Endodermal cell (in vitro differentiated cells): Measurements from ENCODE around the gene NCAN. TPM values are rescaled to one million over a fixed set of nuclear protein-coding genes. Genes with fewer than 3 reads are reported as not detected.

Source experiments
- DNase-seq: peaks from one replicate; pipeline ENCODE4 v3.0.0-alpha.2; 2017
- H3K27ac ChIP-seq: 2 replicates; pipeline ENCODE4 v1.5.1; 2013; ENCODE audit warnings: mild to moderate bottlenecking, low read depth, low read length, moderate library complexity
- H3K27me3 ChIP-seq: 2 replicates; pipeline ENCODE4 v1.6.1; 2013; ENCODE audit warnings: mild to moderate bottlenecking, low read length, moderate library complexity; ENCODE audit not compliant: insufficient read depth, control insufficient read depth, poor library complexity, severe bottlenecking
- H3K36me3 ChIP-seq: 2 replicates; pipeline ENCODE4 v1.7.0; 2013; ENCODE audit warnings: mild to moderate bottlenecking, low read length, moderate library complexity; ENCODE audit not compliant: control insufficient read depth, insufficient read depth
- H3K4me1 ChIP-seq: one replicate; pipeline ENCODE4 v1.7.0; 2013; ENCODE audit warnings: low read length; ENCODE audit not compliant: control insufficient read depth, insufficient read depth
- H3K4me3 ChIP-seq: 2 replicates; pipeline ENCODE4 v1.5.1; 2013; ENCODE audit warnings: mild to moderate bottlenecking, low read length, moderate library complexity
- H3K9ac ChIP-seq: 2 replicates; pipeline ENCODE4 v1.6.1; 2013; ENCODE audit warnings: mild to moderate bottlenecking, low read length, moderate library complexity; ENCODE audit not compliant: poor library complexity, severe bottlenecking; ENCODE audit errors: extremely low read depth
- H3K9me3 ChIP-seq: 2 replicates; pipeline ENCODE4 v1.6.1; 2013; ENCODE audit warnings: mild to moderate bottlenecking, low read length, moderate library complexity; ENCODE audit not compliant: control insufficient read depth
- H3K27ac Mint-ChIP-seq: 2 replicates; pipeline ENCODE4 v1.8.0; 2020; ENCODE audit warnings: mixed read lengths
- H3K27me3 Mint-ChIP-seq: 2 replicates; pipeline ENCODE4 v1.8.0; 2021; ENCODE audit warnings: mild to moderate bottlenecking, mixed read lengths; ENCODE audit not compliant: insufficient read depth
- H3K36me3 Mint-ChIP-seq: 2 replicates; pipeline ENCODE4 v1.8.0; 2020; ENCODE audit warnings: low read depth, mixed read lengths
- H3K4me1 Mint-ChIP-seq: 2 replicates; pipeline ENCODE4 v1.8.0; 2020; ENCODE audit warnings: mixed read lengths
- H3K4me3 Mint-ChIP-seq: 2 replicates; pipeline ENCODE4 v1.8.0; 2020; ENCODE audit warnings: mild to moderate bottlenecking, moderate library complexity, mixed read lengths
- H3K9me3 Mint-ChIP-seq: 2 replicates; pipeline ENCODE4 v1.8.0; 2020; ENCODE audit warnings: mild to moderate bottlenecking, mixed read lengths
- WGBS, 2 experiments: methylation state at CpG; one replicate each; pipeline versions ENCODE4 v1.1.5 to v1.1.7; 2013; ENCODE audit warnings: missing lambda C conversion rate in 2 of 2, mixed read lengths in 1 of 2; ENCODE audit not compliant: insufficient coverage in 1 of 2, insufficient read length in 1 of 2; 5-methylcytosine and 5-hydroxymethylcytosine counted together
- total RNA-seq, 2 donors: library from RNA; stranded (reverse); fragmentation: NEBNext Ultra II Directional in 1 of 2; extraction: Animal tissue kit (Norgen Biotek cat#: 25700) in 1 of 2; gene quantifications; 2 replicates in 1 of 2; 3 replicates in 1 of 2; pipeline ENCODE4 v1.2.1, GENCODE V29; 2021
- TF ChIP-seq, protein P1 (sequence below): fragments of 200-600 bp; sonication (generic); conservative IDR thresholded peaks from 2 replicates; pipeline ENCODE4 v1.5.0; 2021; ENCODE audit warnings: antibody characterized with exemption, mild to moderate bottlenecking

The NCAN gene
- total RNA-seq, 2 donors from 2014 or later: 0.77 to 4.2 TPM

DNA sequence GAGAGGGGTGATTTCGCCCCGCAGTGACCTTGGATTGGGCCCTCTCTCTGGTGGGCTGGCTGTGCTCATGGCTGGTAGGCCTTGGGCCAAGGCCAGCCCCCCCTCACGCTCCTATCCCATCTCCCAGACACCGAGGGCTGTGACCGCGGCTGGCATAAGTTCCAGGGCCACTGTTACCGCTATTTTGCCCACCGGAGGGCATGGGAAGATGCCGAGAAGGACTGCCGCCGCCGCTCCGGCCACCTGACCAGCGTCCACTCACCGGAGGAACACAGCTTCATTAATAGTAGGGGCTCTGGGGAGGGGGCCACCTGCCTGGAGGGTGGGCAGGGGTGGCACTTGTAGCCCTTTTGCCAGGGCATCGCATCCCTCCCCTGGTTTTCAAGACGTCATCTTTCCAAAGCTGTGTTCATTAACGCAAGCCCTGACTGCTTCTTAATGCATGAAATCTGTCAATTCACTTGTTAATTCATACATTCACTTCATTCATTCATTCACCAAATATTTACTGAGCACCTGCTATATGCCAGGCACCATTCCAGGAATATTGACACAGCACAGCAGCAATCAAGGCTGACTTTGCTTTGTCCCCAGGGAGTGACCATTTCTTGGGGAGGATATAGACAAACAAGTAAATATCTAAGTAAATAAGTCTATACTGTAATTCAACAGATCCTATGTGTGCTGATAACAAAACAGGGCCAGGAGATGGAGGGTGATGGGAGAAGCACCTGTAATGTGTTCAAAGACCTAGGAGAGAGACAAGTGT lies 26.6 kb downstream of the NCAN start:
- TF ChIP-seq, protein P1, sequence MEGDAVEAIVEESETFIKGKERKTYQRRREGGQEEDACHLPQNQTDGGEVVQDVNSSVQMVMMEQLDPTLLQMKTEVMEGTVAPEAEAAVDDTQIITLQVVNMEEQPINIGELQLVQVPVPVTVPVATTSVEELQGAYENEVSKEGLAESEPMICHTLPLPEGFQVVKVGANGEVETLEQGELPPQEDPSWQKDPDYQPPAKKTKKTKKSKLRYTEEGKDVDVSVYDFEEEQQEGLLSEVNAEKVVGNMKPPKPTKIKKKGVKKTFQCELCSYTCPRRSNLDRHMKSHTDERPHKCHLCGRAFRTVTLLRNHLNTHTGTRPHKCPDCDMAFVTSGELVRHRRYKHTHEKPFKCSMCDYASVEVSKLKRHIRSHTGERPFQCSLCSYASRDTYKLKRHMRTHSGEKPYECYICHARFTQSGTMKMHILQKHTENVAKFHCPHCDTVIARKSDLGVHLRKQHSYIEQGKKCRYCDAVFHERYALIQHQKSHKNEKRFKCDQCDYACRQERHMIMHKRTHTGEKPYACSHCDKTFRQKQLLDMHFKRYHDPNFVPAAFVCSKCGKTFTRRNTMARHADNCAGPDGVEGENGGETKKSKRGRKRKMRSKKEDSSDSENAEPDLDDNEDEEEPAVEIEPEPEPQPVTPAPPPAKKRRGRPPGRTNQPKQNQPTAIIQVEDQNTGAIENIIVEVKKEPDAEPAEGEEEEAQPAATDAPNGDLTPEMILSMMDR: no peak
- no peak for DNase-seq
- H3K9me3 Mint-ChIP-seq: peaks cover 26% of the 10 kb centered on the region
- no peak overlapping the region for H3K27ac Mint-ChIP-seq
- H3K4me1 Mint-ChIP-seq: no peaks in the 10 kb centered on the region
- Histone ChIP-seq H3K4me3 (no peak overlapping the region), H3K9ac (no peak overlapping the region), H3K9me3 (peaks cover 19% of the 10 kb centered on the region), H3K36me3 (no peaks in the 10 kb centered on the region), H3K27me3 (no peaks in the 10 kb centered on the region), H3K27ac (no peak overlapping the region), H3K4me1 (no peaks in the 10 kb centered on the region)
- H3K4me3 Mint-ChIP-seq: no peak overlapping the region
- H3K27me3 Mint-ChIP-seq: peaks cover 37% of the 10 kb centered on the region
- H3K36me3 Mint-ChIP-seq: no peaks in the 10 kb centered on the region
- WGBS, 2 experiments: 83 to 90% methylated on average over 5 to 18 of the region's 18 CpGs

DNA sequence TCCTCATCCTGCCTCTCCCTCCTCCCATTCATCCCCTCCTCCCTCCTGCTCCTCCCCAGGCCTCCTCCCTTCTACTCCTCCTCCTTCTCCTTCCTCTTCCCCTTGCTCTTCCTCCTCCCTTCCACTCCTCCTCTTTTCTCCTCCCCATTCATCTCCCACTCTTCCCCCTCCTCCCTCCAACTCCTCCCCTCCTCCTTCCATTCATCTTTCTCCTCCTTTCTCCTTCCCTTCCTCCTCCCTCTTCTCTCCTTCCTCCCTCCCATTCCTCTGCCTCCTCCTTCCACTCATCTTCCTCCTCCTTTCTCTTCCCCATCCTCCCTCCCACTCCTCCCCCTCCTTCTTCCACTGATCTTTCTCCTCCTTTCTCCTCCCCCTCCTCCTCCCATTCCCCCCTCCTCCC lies 27.9 kb downstream of the NCAN start:
- TF ChIP-seq, protein P1: no peak

DNA sequence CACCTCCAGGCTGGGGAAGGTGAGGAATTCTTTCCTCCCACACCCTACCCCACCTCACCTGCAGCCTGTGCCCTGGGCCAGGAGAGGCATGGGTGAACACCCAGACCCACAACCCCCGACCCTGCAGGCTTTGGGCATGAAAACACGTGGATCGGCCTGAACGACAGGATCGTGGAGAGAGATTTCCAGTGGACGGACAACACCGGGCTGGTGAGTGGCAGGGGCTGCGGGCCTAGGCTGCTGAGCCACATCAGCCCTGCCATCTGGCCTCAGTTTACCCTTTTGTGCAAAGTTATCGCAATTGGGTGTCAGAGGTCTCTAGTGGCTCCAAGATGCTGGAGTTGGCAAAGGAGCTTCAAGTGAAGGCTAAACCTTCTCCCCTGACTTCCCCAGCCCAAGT lies 28.7 kb downstream of the NCAN start:
- Mint-ChIP-seq H3K36me3 (no peaks in the 10 kb centered on the region), H3K4me3 (no peak overlapping the region), H3K4me1 (no peaks in the 10 kb centered on the region), H3K27me3 (peaks cover 34% of the 10 kb centered on the region), H3K9me3 (peaks cover 9% of the 10 kb centered on the region), H3K27ac (no peak overlapping the region)
- no peak overlapping the region for H3K27ac ChIP-seq
- no peaks in the 10 kb centered on the region for H3K36me3 ChIP-seq
- no peaks in the 10 kb centered on the region for H3K27me3 ChIP-seq
- H3K4me1 ChIP-seq: no peaks in the 10 kb centered on the region
- no peak for DNase-seq
- 84 to 88% methylated on average over 9 of the region's 9 CpGs for WGBS, 2 experiments
- TF ChIP-seq, protein P1: no peak
- H3K9me3 ChIP-seq: peaks cover 5% of the 10 kb centered on the region
- H3K9ac ChIP-seq: no peak overlapping the region
- H3K4me3 ChIP-seq: no peak overlapping the region

More for the DNA sequence above, 27.9 kb downstream of the NCAN start:
- Histone ChIP-seq H3K9me3 (peaks cover 8% of the 10 kb centered on the region), H3K4me1 (no peaks in the 10 kb centered on the region), H3K4me3 (no peak overlapping the region), H3K27ac (no peak overlapping the region), H3K27me3 (no peaks in the 10 kb centered on the region), H3K36me3 (no peaks in the 10 kb centered on the region), H3K9ac (no peak overlapping the region)
- DNase-seq: no peak
- no peaks in the 10 kb centered on the region for H3K4me1 Mint-ChIP-seq
- no peak overlapping the region for H3K4me3 Mint-ChIP-seq
- no peak overlapping the region for H3K27ac Mint-ChIP-seq
- peaks cover 32% of the 10 kb centered on the region for H3K27me3 Mint-ChIP-seq
- no peaks in the 10 kb centered on the region for H3K36me3 Mint-ChIP-seq
- H3K9me3 Mint-ChIP-seq: peaks cover 12% of the 10 kb centered on the region
